HFFc6 (cell line): ENCODE results near the gene KLF18. TPM values are rescaled to one million over a fixed set of nuclear protein-coding genes. Genes with fewer than 3 reads are reported as not detected.

Source experiments
- total RNA-seq, 6 experiments: library from RNA; stranded (reverse); fragmentation: NEBNext Ultra II Directional; extraction: Animal tissue kit (Norgen Biotek cat#: 25700); gene quantifications; 2 replicates in 1 of 6; 3 replicates in 5 of 6; pipeline ENCODE4 v1.2.3, GENCODE V29; 2021

Gene KLF18
- total RNA-seq, 6 experiments from 2014 or later: not detected

Other genes with a start within 250 kb of the KLF18 start
- gene ARTN, start 207.8 kb downstream of the KLF18 start, total RNA-seq: under 1 TPM; 0.14 to 0.61 (median 0.37) TPM
- gene IPO13, start 194.7 kb downstream of the KLF18 start, total RNA-seq: 10 to 100 TPM; 24.0 to 27.8 (median 25.0) TPM
- gene DPH2, start 171.6 kb downstream of the KLF18 start, total RNA-seq: 10 to 100 TPM; 19.1 to 22.7 (median 20.8) TPM
- gene ATP6V0B, start 166.7 kb downstream of the KLF18 start, total RNA-seq: 100 to 1,000 TPM; 145 to 191 (median 155) TPM
- gene B4GALT2, start 162.4 kb downstream of the KLF18 start, total RNA-seq: 100 to 1,000 TPM in 2 of 6 experiments, 10 to 100 TPM in 4; 87.8 to 107 (median 98.8) TPM
- 1 to 10 TPM; 5.6 to 7.7 (median 6.5) TPM for gene CCDC24, start 150.0 kb downstream of the KLF18 start, total RNA-seq
- gene SLC6A9, start 110.2 kb downstream of the KLF18 start, total RNA-seq: 10 to 100 TPM in 2 of 6 experiments, 1 to 10 TPM in 4; 8.3 to 11.0 (median 9.3) TPM
- under 1 TPM in 2 of 6 experiments, not detected in 4; 0.06 to 0.07 TPM for gene KLF17, start 22.8 kb downstream of the KLF18 start, total RNA-seq
- 10 to 100 TPM; 25.7 to 34.6 (median 30.1) TPM for gene DMAP1, start 71.8 kb upstream of the KLF18 start, total RNA-seq
- gene ERI3, start 213.6 kb upstream of the KLF18 start, total RNA-seq: 10 to 100 TPM; 54.7 to 63.5 (median 58.3) TPM